GM19372 (cell line): Measurements from ENCODE around the gene S100PBP.
"Not testable (repeated sequence)": the region's sequence is repeated elsewhere in the genome, so short reads cannot be mapped to it uniquely, and the experiment has no call there.

ENCODE experiments used
- ATAC-seq: cut with Tn5 transposase; IDR thresholded peaks from one replicate; pipeline ENCODE4 v1.9.1; 2021; ENCODE audit warnings: mild to moderate bottlenecking, low read depth, moderate library complexity; ENCODE audit not compliant: unreplicated experiment

S100PBP gene

DNA sequence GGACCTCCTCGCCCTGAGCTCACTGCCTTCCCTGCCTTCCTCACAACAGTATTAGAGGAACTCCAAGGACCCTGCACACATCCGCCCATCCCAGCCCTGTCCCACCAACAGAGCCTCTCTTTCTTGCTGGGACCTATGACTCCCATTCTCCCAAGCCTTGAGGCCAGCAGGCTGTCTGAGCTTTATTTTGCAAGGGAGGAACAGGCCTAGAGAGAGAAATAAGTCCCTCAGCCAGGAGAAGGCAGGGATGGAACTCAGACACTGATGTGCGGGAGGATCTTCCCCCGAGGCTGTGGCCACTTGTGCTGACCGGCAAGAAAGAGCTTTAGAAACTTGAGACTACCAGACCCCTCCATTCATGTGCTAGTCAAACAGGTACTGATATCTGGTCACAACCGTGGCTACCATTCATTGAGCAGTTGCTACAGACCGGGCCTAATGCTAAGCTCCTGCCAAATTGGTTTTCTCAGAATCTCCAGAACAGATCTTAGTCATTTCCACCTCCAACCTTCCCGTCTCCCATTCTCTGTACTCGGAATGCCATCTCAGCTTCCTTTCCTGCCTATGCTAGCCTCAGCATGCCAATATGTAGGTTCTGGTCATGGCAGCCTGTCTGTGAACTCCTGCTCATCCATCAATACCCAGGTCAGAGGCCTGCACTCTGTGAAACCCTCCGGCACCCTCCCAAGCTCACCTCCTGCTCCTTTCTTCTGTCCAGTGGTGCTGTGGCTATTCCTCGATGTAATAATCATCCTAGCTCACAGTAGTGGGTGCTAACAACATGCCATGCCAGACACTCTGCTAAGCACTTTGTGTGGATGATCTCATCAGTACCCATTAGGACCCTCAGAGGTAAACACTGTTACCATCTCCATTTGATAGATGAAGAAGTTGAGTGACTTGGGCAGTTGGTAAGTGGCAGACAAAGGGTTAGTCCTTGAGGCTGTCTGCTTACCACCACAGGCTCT, 79.9 kb downstream of the S100PBP start:
- ATAC-seq = no peak

DNA sequence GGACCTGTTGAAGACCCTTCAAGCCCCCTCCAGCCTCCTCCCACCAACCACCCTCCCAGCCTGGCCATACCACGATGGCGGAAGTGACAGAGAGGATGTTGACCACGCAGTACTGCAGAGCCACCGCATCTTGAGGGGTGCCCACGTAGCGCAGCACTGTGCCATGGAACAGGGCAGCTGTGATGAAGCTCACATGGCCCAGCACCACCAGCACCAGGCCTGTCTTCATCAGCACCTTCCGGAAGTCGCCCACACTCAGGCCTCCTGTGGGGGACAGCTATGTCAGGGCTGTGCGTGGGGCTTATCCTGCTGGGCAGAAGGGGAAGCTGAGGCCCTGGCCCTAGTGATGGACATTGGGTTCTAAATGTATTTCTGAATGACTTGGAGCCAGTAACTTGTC, 80.6 kb downstream of the S100PBP start:
- no peak for ATAC-seq

DNA sequence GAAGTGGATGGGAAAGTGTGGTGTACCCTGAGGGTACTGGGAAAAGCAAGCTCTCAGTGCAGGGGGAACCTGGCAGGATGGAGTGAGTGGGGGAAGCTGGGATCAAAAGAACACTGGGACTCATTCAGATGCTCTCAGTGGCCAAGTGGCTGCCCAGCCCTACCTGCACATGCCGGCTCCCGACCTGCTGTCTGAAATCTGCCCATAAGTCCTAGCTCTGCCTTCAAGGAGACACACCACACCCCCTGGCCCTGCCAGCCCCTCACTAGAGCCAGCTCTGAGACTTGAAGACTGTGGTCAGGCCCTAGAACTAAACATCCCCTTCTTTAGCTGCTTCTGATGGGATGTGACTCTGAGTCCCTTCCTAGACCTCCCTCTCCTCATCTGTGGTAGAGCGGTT, 81.5 kb downstream of the S100PBP start:
- no peak for ATAC-seq

DNA sequence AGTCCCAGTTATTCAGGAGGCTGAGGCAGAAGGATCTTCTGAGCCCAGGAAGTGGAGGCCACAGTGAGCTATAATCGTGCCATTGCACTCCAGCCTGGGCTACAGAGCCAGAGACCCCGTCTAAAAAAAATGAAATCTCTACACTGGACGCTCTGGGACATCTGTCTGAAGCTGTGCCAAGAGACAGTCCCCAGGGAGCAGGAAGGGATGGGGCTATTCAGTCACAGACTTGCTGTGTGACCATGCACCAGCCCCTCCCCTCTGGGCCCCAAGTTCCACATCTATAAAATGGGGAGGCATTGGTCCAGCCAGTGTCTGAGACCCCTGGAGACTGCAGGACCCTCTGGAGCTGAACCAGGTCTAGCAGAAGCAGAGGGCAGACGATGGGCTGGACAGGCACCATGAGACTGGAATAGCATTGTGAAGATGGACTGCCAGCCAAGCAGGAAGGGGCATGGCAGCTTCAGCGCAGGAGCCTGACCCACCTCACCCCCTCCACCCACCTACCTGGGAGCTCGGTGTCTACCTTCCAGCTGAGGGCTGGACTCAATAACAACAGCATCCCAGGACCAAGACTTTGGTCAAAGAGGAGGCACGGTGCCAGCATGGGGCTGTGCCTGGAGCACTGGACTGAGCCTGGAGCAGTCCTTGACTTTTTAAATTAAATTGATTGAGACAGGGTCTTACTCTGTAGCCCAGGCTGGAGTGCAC, 82.3 kb downstream of the S100PBP start:
- no peak for ATAC-seq

DNA sequence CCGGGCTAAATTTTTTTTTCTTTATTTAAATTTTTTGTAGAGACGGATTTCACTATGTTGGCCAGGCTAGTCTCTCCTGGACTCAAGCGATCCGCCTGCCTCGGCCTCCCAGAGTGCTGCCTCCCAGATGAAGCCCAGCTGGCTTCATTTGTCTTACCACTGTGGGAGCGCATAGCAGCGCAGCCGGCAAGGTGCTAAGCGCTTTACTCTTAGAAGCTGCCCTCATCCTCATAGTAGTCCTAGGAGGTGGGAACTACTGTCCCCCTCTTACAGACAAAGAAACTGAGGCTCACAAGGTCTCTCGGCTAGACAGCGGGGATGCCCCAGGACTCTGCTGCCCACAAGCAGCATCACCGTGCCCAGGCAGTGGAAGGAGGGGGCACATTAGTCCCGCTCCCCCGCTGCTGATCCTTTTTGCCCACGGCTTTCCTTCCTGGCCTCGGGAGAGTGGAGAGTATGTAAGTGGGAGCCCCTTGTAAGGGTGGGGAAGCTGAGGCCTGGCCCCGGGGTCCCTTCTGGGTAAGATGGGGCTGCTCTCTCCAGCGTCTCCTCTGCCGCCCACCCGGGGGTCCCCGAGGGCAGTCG, 83.0 kb downstream of the S100PBP start:
- no peak for ATAC-seq

DNA sequence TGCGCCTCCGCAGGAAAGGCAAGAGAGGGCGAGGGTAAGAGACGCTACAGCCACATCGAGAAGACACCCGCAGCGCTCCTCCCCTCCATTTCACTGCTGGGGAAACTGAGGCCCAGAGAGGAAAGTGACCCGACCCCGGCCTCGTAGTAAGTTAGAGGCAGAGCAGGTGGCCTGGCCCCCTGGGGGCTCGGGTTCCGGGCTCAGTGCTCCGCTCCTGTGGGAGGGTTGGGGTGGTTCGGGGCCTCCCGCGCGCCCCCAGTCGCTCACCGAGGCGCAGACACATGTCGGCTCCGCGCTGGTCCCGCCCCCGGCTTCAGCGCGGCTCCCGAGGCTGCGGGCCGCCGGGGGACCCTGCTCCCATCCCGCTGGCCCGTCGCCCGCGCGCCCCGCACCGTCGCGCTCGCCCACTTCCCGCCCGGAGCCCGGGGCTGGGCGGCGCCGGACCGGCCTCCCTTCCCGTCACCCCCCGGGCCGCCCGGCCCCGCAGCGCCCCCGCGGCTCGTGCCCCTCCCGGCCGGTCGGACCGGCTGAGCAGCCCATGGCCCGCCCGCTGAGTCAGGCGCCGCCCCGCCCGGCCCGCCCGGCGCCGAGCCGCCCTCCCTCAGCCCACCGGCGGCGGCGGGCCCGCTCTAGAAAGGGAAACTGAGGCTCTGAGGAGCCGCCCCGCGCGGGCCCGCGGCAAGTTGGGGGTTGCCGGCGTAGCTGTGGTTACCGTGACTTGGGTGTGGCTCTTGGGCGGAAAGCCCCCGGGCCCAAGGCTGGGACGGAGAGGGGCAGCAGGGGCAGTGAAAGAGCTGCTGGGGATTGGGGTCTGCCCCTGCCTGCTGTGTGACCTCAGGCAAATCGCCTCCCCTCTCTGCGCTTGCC, 83.7 kb downstream of the S100PBP start, which contains the start of gene TMEM54:
Gene TMEM54, minus strand, starts transcription at position 434 of the 867 bp plus-strand sequence. Its CDS starts 151 bp downstream, at position 283.
- ATAC-seq = no peak

DNA sequence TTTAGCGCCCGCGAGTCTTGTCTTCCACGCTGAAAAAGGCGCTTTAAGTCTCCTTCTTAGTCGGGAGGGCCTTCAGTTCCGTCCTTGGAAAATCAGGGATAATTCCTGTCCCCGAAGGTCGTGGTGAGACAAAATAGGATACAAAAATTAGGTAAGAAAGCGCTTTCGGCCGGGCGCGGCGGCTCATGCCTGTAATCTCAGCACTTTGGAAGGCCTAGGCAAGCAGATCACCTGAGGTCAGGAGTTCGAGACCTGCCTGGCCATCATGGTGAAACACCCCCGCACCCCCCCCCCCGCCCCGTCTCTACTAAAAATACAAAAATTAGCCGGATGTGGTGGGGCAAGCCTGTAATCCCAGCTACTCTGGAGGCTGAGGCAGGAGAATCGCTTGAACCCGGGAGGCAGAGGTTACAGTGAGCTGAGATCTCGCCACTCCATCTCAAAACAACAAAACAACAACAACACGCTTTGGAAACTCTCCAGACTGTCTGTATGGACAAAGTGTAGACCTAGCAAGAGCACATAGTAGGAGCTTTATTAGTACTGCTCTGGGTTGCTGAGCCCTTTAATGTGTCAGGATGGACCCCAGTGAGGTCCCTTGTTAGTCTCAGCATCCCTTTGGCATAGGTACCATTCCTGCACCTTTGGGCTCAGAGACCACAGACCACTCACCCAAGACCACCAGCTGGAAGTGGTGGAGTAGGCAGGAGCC, 84.5 kb downstream of the S100PBP start:
- no peak for ATAC-seq

DNA sequence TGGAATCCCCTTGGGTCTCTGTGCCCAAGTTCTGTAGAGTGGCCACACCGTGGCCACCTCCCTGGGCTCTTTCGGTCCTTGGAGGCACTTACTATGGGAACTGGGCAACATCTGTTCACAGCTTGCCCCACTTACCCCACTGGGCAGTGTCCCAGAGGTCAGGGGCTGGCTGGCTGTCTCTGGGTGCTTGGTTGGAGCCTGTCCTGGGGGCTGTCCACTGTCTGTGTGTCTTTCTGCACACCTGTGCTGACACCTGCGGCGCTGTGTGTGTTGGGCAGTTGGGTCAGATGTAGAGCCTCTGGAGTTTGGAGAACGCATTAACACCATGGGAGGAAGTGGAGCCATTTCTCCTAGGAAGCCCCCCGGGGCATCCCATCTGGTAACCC, 85.1 kb downstream of the S100PBP start:
- no peak for ATAC-seq

DNA sequence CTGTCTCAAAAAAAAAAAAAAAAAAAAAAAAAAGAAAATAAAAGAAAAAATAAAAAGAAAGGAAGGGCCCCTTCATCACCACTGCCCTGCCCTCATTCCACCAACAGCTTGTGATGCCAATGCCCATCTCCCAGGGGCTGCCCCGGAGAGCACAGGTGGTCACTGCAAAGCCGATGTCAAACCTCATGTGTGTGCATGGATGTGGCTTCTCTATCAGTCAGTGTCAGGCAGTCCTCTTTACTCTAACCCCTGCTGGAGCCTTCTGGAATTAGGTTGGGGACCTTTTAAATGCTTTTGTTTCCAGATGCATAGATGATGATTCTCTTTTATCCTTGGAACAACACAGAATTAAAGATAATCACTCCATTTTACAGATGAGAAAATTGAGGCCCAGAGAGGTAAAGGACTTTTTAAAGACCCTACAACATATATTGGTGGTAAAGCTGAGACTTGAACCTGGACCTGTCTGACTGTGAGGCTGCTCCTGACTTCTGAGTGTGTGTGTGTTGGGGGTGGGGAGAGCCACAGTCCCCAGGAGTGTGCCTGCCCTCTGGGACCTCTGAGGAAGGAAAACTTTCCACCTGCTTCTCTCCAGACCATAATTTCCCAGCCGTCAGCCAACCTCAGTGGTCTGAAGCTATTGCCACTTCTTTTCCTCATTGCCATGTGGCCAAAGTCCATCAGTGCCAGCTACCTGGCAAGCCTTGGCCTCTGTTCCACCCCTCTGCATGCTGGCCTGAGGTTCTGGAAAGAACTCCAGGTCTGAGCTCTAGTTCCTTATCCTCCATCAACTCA, 86.7 kb downstream of the S100PBP start:
- no peak for ATAC-seq

DNA sequence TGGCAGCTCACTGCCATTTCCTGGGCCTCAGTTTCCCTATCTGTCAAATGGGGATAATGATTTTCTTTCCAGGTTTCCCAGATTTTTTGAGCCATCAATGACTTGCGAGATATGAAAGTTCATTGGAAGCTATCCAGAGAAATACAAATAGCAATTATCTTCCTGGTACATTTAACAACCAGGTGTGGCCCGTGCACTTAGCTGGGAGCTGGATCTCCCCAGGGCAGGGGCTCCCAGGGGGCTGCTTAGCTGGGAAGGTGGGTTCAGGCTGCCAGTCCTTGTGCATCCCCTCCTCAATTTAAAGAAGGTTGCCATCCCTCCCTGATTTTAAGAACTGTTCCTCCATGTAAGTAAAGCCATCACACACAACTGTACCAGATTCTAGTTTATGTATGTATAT, 87.3 kb downstream of the S100PBP start:
- ATAC-seq = no peak

DNA sequence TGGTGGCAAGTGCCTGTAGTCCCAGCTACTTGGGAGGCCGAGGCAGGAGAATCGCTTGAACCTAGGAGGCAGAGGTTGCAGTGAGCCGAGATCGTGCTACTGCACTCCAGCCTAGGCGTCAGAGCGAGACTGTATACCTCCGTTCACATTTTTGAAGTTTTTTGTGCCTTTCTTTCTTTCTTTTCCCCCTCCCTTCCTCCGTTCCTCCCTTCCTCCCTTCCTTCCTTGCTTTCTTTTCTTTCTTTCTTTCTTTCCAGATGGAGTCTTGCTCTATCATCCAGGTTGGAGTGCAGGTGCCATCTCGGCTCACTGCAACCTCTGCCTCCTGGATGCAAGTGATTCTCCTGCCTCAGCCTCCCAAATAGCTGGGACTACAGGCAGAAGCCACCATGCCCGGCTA, 88.1 kb downstream of the S100PBP start:
- ATAC-seq = not testable (repeated sequence)

DNA sequence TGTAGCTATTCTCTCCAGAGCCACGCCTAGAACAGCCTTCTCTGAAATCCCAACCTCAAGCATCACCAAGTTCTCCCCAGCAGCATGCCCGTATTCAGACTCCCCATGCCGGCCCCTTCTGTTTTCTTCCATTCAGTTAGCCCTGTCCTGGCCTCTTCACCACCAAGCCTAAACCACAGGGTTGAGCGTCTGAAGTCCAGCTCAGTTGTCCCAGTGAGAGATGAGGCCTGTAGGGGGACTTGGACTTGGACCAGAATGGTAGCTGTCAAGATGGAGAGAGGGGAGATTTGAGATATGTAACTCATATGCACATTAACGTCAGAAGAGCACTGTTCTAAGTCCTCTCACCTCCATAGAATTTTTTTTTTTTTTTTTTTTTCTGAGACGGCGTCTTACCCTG, 89.2 kb downstream of the S100PBP start:
- ATAC-seq = no peak

DNA sequence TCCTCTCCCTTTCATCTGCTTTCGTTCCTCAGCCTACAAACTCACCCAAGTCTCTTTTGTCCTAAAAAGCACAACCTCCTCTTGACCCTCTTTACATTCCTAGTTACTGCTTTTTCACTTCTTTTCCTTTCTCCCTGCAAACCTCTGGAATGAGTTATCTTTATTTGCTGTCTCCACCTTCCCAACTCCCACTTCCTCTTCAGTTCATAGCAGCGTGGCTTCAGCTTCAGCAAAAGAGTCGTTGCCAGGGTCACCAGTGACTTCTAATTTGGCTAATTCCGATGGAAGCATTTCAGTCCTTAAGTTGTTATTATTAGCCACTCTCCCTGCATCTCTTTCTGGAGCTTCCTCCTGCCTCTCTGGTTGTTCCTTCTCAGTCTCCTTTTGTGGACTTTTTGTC, 90.0 kb downstream of the S100PBP start:
- no peak for ATAC-seq
